Dermis blood vessel endothelial cell (primary cell): ENCODE measurements around the gene IGFBP3. TPM values are rescaled to one million over a fixed set of nuclear protein-coding genes. Genes with fewer than 3 reads are reported as not detected.
A peak's percentile ranks its signal among the peaks of the same experiment; 100 is the strongest.

Experiments used
- DNase-seq: peaks from one replicate; pipeline ENCODE4 v3.0.0; 2010
- total RNA-seq: library from RNA; depleted of rRNA; stranded (reverse); fragments of >200 nt; gene quantifications from 2 replicates; pipeline ENCODE4 v1.2.3, GENCODE V29; 2014

Gene IGFBP3
- total RNA-seq, 1 donor from 2014 or later = 18.0 TPM

GRCh38 chr7:45922810-45923209, 1.7 kb upstream of the IGFBP3 start:
- DNase-seq = peak; percentile 50

- peak; percentile 87 for DNase-seq
Observed at GRCh38 chr7:45921699-45922519, 837 bp upstream of the IGFBP3 start.

- peak; percentile 28 for DNase-seq
Observed at GRCh38 chr7:45921381-45921698, 268 bp upstream of the IGFBP3 start.

GRCh38 chr7:45919993-45920459, 1.0 kb downstream of the IGFBP3 start:
- no peak for DNase-seq

- no peak for DNase-seq
Observed at GRCh38 chr7:45919231-45919784, 1.8 kb downstream of the IGFBP3 start.

GRCh38 chr7:45918556-45918955, 2.5 kb downstream of the IGFBP3 start:
- DNase-seq = no peak

- peak; percentile 83 for DNase-seq
Observed at GRCh38 chr7:45917658-45918057, 3.4 kb downstream of the IGFBP3 start.

- DNase-seq = no peak
Observed at GRCh38 chr7:45917064-45917463, 4.0 kb downstream of the IGFBP3 start.

- DNase-seq = no peak
Observed at GRCh38 chr7:45915606-45916005, 5.5 kb downstream of the IGFBP3 start.

GRCh38 chr7:45914911-45915310, 6.2 kb downstream of the IGFBP3 start:
- DNase-seq = no peak

- DNase-seq = no peak
Observed at GRCh38 chr7:45912972-45913371, 8.1 kb downstream of the IGFBP3 start.

GRCh38 chr7:45911311-45911710, 9.8 kb downstream of the IGFBP3 start:
- DNase-seq = no peak

- DNase-seq = no peak
Observed at GRCh38 chr7:45910855-45911254, 10.2 kb downstream of the IGFBP3 start.

GRCh38 chr7:45909561-45909960, 11.5 kb downstream of the IGFBP3 start:
- no peak for DNase-seq

- no peak for DNase-seq
Observed at GRCh38 chr7:45902820-45903219, 18.3 kb downstream of the IGFBP3 start.

GRCh38 chr7:45901566-45901965, 19.5 kb downstream of the IGFBP3 start:
- DNase-seq = no peak

- DNase-seq = no peak
Observed at GRCh38 chr7:45898222-45898621, 22.9 kb downstream of the IGFBP3 start.

- DNase-seq = no peak
Observed at GRCh38 chr7:45897042-45897690, 23.9 kb downstream of the IGFBP3 start.

GRCh38 chr7:45894665-45895062, 26.4 kb downstream of the IGFBP3 start:
- DNase-seq = no peak

- no peak for DNase-seq
Observed at GRCh38 chr7:45893996-45894664, 26.9 kb downstream of the IGFBP3 start.

GRCh38 chr7:45893374-45893995, 27.6 kb downstream of the IGFBP3 start:
- no peak for DNase-seq

- no peak for DNase-seq
Observed at GRCh38 chr7:45892407-45893035, 28.6 kb downstream of the IGFBP3 start.
